ENCODE results near the gene RNPEPL1. TPM values are rescaled to one million over a fixed set of nuclear protein-coding genes. Genes with fewer than 3 reads are reported as not detected.

Gene RNPEPL1
- polyA plus RNA-seq, 3 donors, result 15.4 to 100 (median 36.4) TPM

GRCh38 chr2:240624950-240625621, 56.8 kb downstream of the RNPEPL1 start, which contains the start of gene GPR35:
Gene GPR35, plus strand, starts transcription at chr2:240625480. Its CDS starts 4,473 bp downstream, at chr2:240629953.
- Histone ChIP-seq H3K79me2 (ENCODE audit: insufficient read depth, low read length) (peaks cover 19% of the 10 kb centered on the region), H3K27me3 (ENCODE audit: control insufficient read depth in 2 of 2, insufficient read depth in 2 of 2, low read length in 2 of 2) (no peaks in the 10 kb centered on the region), H3K9me3 (replicated peaks in 1 of 2; ENCODE audit: control insufficient read depth in 1 of 2, insufficient read depth in 1 of 2, low read length in 2 of 2) (no peaks in the 10 kb centered on the region), H3K4me3 (replicated peaks in 1 of 3; ENCODE audit: low read depth in 2 of 3, low read length in 3 of 3) (peak within 1 kb of the TSS; percentile 41 to 82 (median 66)), H3K27ac (ENCODE audit: low read depth in 1 of 2, low read length in 2 of 2) (peak within 1 kb of the TSS; percentile 96 to 99), H3K4me2 (replicated peaks; ENCODE audit: extremely low read depth, low read length, poor library complexity, severe bottlenecking) (peak within 1 kb of the TSS; percentile 88), H4K20me1 (ENCODE audit: insufficient read depth, low read length) (peaks cover 3% of the 10 kb centered on the region), H3K4me1 (ENCODE audit: control insufficient read depth in 1 of 2, insufficient read depth in 2 of 2, low read length in 2 of 2) (peaks cover 76 to 81% of the 10 kb centered on the region in 2 donors), H3K36me3 (replicated peaks in 1 of 2; ENCODE audit: control insufficient read depth in 1 of 2, insufficient read depth in 2 of 2, low read length in 2 of 2) (peaks cover 15 to 18% of the 10 kb centered on the region in 2 donors), H2AFZ (ENCODE audit: insufficient read depth, low read depth, low read length, poor library complexity, severe bottlenecking) (peak within 1 kb of the TSS; percentile 57), H3K9ac (ENCODE audit: insufficient read depth, low read length, poor library complexity, severe bottlenecking) (peak within 1 kb of the TSS; percentile 87)
- intact Hi-C loops (cut with micrococcal nuclease), result loop anchor here (2.0 to 5.0 kb wide), 4 partner anchors 38 to 64 kb away; partner anchors contain the start of genes DUSP28 (in 2 of the 2) and CAPN10 (in 1 of the 2)
- peak; percentile 13 for TF ChIP-seq CTCF (IDR thresholded peaks at IDR 0.05)
- Mint-ChIP-seq H3K9me3 (peaks cover 0 to 2% (median 0%) of the 10 kb centered on the region in 7 donors), H3K4me3 (peak within 1 kb of the TSS; percentile 77 to 90), H3K4me1 (peaks cover 65% of the 10 kb centered on the region), H3K27me3 (ENCODE audit: low read depth in 3 of 3) (peaks cover 0 to 1% (median 0%) of the 10 kb centered on the region in 3 donors), H3K36me3 (peaks cover 14 to 23% of the 10 kb centered on the region in 2 donors), H3K27ac (peak within 1 kb of the TSS; percentile 93 to 99 (median 97))
- peak; percentile 97 to 99 (median 98) for DNase-seq
- 5% methylated on average over 18 of the region's 23 CpGs for WGBS (ENCODE audit: insufficient coverage)

DNA sequence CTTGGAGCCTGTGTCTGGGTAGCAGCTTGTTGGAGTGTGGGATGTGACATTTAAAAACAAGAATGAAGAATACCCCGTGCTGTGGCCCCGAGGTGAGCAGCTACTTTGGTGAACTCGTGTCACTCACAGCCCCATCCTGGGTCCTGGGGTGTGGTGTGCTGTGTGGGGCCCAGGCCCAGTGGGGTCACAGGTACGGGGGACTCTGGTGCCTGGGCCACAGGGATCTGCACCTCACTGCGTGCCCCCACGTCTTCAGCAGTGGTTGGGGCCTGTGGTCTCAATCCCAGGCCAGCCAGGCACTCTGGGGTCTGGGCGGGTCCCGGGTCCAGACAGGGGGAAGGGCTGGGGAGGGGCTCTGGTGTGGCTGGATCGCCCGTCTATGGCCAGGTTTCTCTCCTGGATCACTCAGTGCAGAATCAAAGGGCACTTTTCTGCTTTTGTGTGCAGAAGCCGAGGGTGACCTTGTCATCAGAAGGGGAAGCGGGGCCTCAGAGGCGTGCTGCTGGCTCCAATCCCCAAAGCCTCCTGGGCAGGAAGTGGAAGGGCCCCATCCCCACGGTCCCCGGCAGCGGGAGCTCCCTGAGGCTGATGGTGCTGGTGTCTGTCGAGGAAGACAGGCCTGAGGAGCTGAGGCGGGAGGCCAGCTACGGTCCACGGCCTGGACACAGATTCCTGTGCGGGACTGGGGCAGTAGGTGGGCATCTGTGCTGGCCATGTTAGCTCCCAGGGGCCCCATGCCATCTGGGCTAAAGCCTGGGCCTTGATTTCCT, 58.4 kb downstream of the RNPEPL1 start:
- peaks cover 19% of the 10 kb centered on the region for H3K79me2 ChIP-seq (ENCODE audit: insufficient read depth, low read length)
- peak overlapping the region; percentile 74 for H3K4me2 ChIP-seq (replicated peaks; ENCODE audit: extremely low read depth, low read length, poor library complexity, severe bottlenecking)
- peak overlapping the region in 2 of 3 experiments; percentile 66 to 82 for H3K4me3 ChIP-seq (replicated peaks in 1 of 3; ENCODE audit: low read depth in 2 of 3, low read length in 3 of 3)
- peak overlapping the region; percentile 96 to 99 for H3K27ac ChIP-seq (ENCODE audit: low read depth in 1 of 2, low read length in 2 of 2)
- 16% methylated on average over 21 of the region's 21 CpGs for WGBS (ENCODE audit: insufficient coverage)
- Mint-ChIP-seq H3K9me3 (peaks cover 0 to 2% (median 0%) of the 10 kb centered on the region in 7 donors), H3K36me3 (peaks cover 22 to 36% of the 10 kb centered on the region in 2 donors), H3K4me1 (peaks cover 52% of the 10 kb centered on the region), H3K27me3 (ENCODE audit: low read depth in 3 of 3) (peaks cover 0 to 1% (median 0%) of the 10 kb centered on the region in 3 donors), H3K27ac (peak overlapping the region; percentile 84 to 93 (median 91)), H3K4me3 (peak overlapping the region; percentile 62 to 73)
- intact Hi-C loops (cut with micrococcal nuclease), result loop anchor here in 1 of 2 donors (5.0 kb wide), 1 partner anchor 64 kb away; the partner anchor contains the start of gene DUSP28
- H3K4me1 ChIP-seq (ENCODE audit: control insufficient read depth in 1 of 2, insufficient read depth in 2 of 2, low read length in 2 of 2), result peaks cover 60 to 65% of the 10 kb centered on the region in 2 donors
- peaks cover 0 to under 1% of the 10 kb centered on the region in 2 donors for H3K9me3 ChIP-seq (replicated peaks in 1 of 2; ENCODE audit: control insufficient read depth in 1 of 2, insufficient read depth in 1 of 2, low read length in 2 of 2)
- TF ChIP-seq CTCF (IDR thresholded peaks at IDR 0.05), result no peak
- H2AFZ ChIP-seq (ENCODE audit: insufficient read depth, low read depth, low read length, poor library complexity, severe bottlenecking), result no peak overlapping the region
- peak overlapping the region; percentile 87 for H3K9ac ChIP-seq (ENCODE audit: insufficient read depth, low read length, poor library complexity, severe bottlenecking)
- peaks cover 30 to 33% of the 10 kb centered on the region in 2 donors for H3K36me3 ChIP-seq (replicated peaks in 1 of 2; ENCODE audit: control insufficient read depth in 1 of 2, insufficient read depth in 2 of 2, low read length in 2 of 2)
- H4K20me1 ChIP-seq (ENCODE audit: insufficient read depth, low read length), result peaks cover 6% of the 10 kb centered on the region
- DNase-seq, result peak; percentile 79 to 85 (median 83)
- H3K27me3 ChIP-seq (ENCODE audit: control insufficient read depth in 2 of 2, insufficient read depth in 2 of 2, low read length in 2 of 2), result no peaks in the 10 kb centered on the region

Measured in CD14-positive monocyte (primary cell).